Smooth muscle cell (in vitro differentiated cells): Measurements from ENCODE around the gene OR10C1. TPM values are rescaled to one million over a fixed set of nuclear protein-coding genes. Genes with fewer than 3 reads are reported as not detected.

Source experiments
- DNase-seq: peaks from one replicate; lab custom pipeline; 2025; ENCODE audit not compliant: unreplicated experiment; lab: John Stamatoyannopoulos, UW
- H2AFZ ChIP-seq: fragments of 200-600 bp; sonication (generic); 2 replicates; pipeline ENCODE4 v1.6.0; 2016; ENCODE audit warnings: antibody characterized with exemption, low read depth, mild to moderate bottlenecking
- H3F3A ChIP-seq: fragments of 200-600 bp; sonication (generic); 2 replicates; pipeline ENCODE4 v1.6.0; 2017; ENCODE audit warnings: antibody characterized with exemption, low read depth
- H3K27ac ChIP-seq: fragments of 200-600 bp; sonication (generic); 2 replicates; pipeline ENCODE4 v1.5.1; 2016; ENCODE audit warnings: low read depth, mild to moderate bottlenecking
- H3K27me3 ChIP-seq: fragments of 200-600 bp; sonication (generic); 2 replicates; pipeline ENCODE4 v1.6.1; 2016; ENCODE audit warnings: low read depth, mild to moderate bottlenecking
- H3K36me3 ChIP-seq: fragments of 200-600 bp; sonication (generic); 2 replicates; pipeline ENCODE4 v1.5.1; 2016; ENCODE audit warnings: low read depth
- H3K4me1 ChIP-seq: fragments of 200-600 bp; sonication (generic); 2 replicates; pipeline ENCODE4 v1.5.1; 2016; ENCODE audit warnings: low read depth
- H3K4me2 ChIP-seq: fragments of 200-600 bp; sonication (generic); 2 replicates; pipeline ENCODE4 v1.6.0; 2016; ENCODE audit warnings: mild to moderate bottlenecking
- H3K4me3 ChIP-seq: fragments of 200-600 bp; sonication (generic); 2 replicates; pipeline ENCODE4 v1.5.1; 2016; ENCODE audit warnings: mild to moderate bottlenecking
- H3K79me2 ChIP-seq: fragments of 200-600 bp; sonication (generic); 2 replicates; pipeline ENCODE4 v1.6.0; 2016; ENCODE audit warnings: low read depth, mild to moderate bottlenecking
- H3K9ac ChIP-seq: fragments of 200-600 bp; sonication (generic); 2 replicates; pipeline ENCODE4 v1.6.0; 2016; ENCODE audit warnings: low read depth
- H3K9me3 ChIP-seq: fragments of 200-600 bp; sonication (generic); replicated peaks from 2 replicates; pipeline ENCODE4 v1.5.1; 2016; ENCODE audit warnings: low read depth
- H4K20me1 ChIP-seq: fragments of 200-600 bp; sonication (generic); 2 replicates; pipeline ENCODE4 v1.6.0; 2016; ENCODE audit warnings: low read depth
- CTCF ChIP-seq: fragments of 200-600 bp; sonication (generic); IDR thresholded peaks from 2 replicates; pipeline ENCODE4 v1.5.1; 2017; ENCODE audit warnings: borderline replicate concordance, mild to moderate bottlenecking, antibody characterized with exemption; ENCODE audit not compliant: insufficient read depth, poor library complexity, severe bottlenecking
- WGBS: methylation state at CpG from one replicate; pipeline ENCODE4 v1.1.7; 2016; ENCODE audit warnings: low lambda C conversion rate; 5-methylcytosine and 5-hydroxymethylcytosine counted together
- polyA plus RNA-seq: library from polyadenylated mRNA; unstranded; fragments of >200 nt; fragmentation: Nextera tagmentation; extraction: Ambion mirVana; gene quantifications from 2 replicates; pipeline ENCODE4 v1.2.1, GENCODE V29; 2016
- total RNA-seq: library from RNA; depleted of rRNA; stranded (reverse); fragments of >200 nt; gene quantifications from 2 replicates; pipeline ENCODE4 v1.2.3, GENCODE V29; 2014

Gene OR10C1
- total and polyA plus RNA-seq, 2 experiments from 2014 or later = not detected

GRCh38 chr6:29456971-29457370 lies 17.9 kb downstream of the OR10C1 start, which contains the start of the genes OR11A1 and OR2H1:
OR11A1 (minus strand) TSS chr6:29457071; CDS start chr6:29427641, 29,430 bp downstream.
OR2H1 (plus strand) TSS chr6:29457155; CDS start chr6:29461770, 4,615 bp downstream.
- H3K27me3 ChIP-seq = no peaks in the 10 kb centered on the region
- no peak within 1 kb of the TSS for H3K4me3 ChIP-seq
- no peaks in the 10 kb centered on the region for H3K9me3 ChIP-seq
- no peak within 1 kb of the TSS for H2AFZ ChIP-seq
- no peaks in the 10 kb centered on the region for H3K36me3 ChIP-seq
- H3K4me1 ChIP-seq = no peaks in the 10 kb centered on the region
- no peak within 1 kb of the TSS for H3K27ac ChIP-seq
- H3F3A ChIP-seq = no peaks in the 10 kb centered on the region
- DNase-seq = no peak
- 81% methylated on average over 2 of the region's 2 CpGs for WGBS
- no peaks in the 10 kb centered on the region for H3K79me2 ChIP-seq
- no peak for TF ChIP-seq CTCF
- H3K9ac ChIP-seq = no peak within 1 kb of the TSS
- H4K20me1 ChIP-seq = no peaks in the 10 kb centered on the region
- no peak within 1 kb of the TSS for H3K4me2 ChIP-seq

DNA sequence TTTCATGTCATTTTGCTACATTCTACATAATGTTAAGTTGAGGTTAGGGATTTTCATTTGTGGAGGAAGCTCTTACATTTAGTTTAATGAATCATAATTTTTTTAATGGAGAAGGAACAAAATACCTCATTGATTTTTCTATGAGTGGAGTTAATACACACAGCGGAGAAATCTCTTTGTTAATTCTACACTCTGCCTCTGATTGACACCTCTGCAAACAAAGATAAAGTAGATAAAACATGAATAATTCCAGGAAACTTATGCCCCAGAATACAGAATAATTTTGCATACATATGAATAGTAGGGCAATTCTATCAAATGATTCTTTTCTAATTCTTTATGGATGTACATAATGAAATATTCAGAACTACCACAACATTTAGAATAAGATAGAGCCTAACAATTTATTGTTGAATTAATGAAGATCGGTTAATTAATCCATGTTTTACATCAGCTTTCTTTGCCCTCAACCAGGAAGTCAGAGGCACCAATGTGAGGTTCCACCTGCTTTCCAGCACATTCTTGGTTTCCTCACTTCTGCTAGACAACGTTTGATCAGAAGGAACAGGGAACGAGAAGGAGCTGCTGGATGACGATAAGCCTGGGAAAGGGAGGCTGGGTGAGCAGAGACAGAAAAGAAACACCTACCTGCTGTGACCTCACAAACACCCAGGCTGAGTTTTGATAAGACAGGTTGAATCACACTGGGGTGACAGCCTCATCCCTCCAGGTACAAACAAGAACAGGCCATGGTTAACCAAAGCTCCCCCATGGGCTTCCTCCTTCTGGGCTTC lies 22.1 kb downstream of the OR10C1 start:
- no peak for DNase-seq
- Histone ChIP-seq H3K27me3 (no peaks in the 10 kb centered on the region), H2AFZ (no peak overlapping the region), H3K4me1 (no peaks in the 10 kb centered on the region), H3K4me3 (no peak overlapping the region), H3K27ac (no peak overlapping the region), H3K9me3 (no peaks in the 10 kb centered on the region), H3K4me2 (no peak overlapping the region), H3K36me3 (no peaks in the 10 kb centered on the region), H3K9ac (no peak overlapping the region), H3K79me2 (no peaks in the 10 kb centered on the region), H4K20me1 (no peaks in the 10 kb centered on the region), H3F3A (no peaks in the 10 kb centered on the region)
- 81% methylated on average over 5 of the region's 5 CpGs for WGBS
- TF ChIP-seq CTCF = no peak

DNA sequence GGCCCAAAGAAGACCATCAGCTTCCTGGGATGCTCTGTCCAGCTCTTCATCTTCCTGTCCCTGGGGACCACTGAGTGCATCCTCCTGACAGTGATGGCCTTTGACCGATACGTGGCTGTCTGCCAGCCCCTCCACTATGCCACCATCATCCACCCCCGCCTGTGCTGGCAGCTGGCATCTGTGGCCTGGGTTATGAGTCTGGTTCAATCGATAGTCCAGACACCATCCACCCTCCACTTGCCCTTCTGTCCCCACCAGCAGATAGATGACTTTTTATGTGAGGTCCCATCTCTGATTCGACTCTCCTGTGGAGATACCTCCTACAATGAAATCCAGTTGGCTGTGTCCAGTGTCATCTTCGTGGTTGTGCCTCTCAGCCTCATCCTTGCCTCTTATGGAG lies 22.9 kb downstream of the OR10C1 start:
- Histone ChIP-seq H3F3A (no peaks in the 10 kb centered on the region), H3K9me3 (no peaks in the 10 kb centered on the region), H3K27me3 (no peaks in the 10 kb centered on the region), H3K4me2 (no peak overlapping the region), H4K20me1 (no peaks in the 10 kb centered on the region), H3K4me1 (no peaks in the 10 kb centered on the region), H3K79me2 (no peaks in the 10 kb centered on the region), H3K4me3 (no peak overlapping the region), H3K36me3 (no peaks in the 10 kb centered on the region), H3K9ac (no peak overlapping the region), H2AFZ (no peak overlapping the region), H3K27ac (no peak overlapping the region)
- no peak for TF ChIP-seq CTCF
- WGBS = 93% methylated on average over 6 of the region's 6 CpGs
- no peak for DNase-seq

- Histone ChIP-seq H3K4me2 (no peak overlapping the region), H3K27ac (no peak overlapping the region), H3K4me3 (no peak overlapping the region), H4K20me1 (no peaks in the 10 kb centered on the region), H3K27me3 (no peaks in the 10 kb centered on the region), H3K9ac (no peak overlapping the region), H3K36me3 (no peaks in the 10 kb centered on the region), H3K9me3 (no peaks in the 10 kb centered on the region), H3K79me2 (no peaks in the 10 kb centered on the region), H2AFZ (no peak overlapping the region), H3F3A (no peaks in the 10 kb centered on the region), H3K4me1 (no peaks in the 10 kb centered on the region)
- 85% methylated on average over 2 of the region's 2 CpGs for WGBS
- no peak for DNase-seq
- no peak for TF ChIP-seq CTCF
Observed at GRCh38 chr6:29465279-29465678, 26.2 kb downstream of the OR10C1 start.
